HCT116 (cell line): Measurements from ENCODE around the gene CDH23. TPM values are rescaled to one million over a fixed set of nuclear protein-coding genes. Genes with fewer than 3 reads are reported as not detected.

Source experiments
- ATAC-seq: fragments of 200-7000 bp; cut with Tn5 transposase; 2 replicates; pipeline ENCODE4 v1.9.1; 2020; ENCODE audit warnings: mild to moderate bottlenecking, moderate library complexity
- BruUV-seq: library from RNA; stranded (reverse); fragments of 400-500 nt; replicated peaks from 2 replicates; lab custom pipeline; 2021; lab: Mats Ljungman, UMichigan
- CTCF ChIA-PET: fragments of 300-600 bp; sonication (Branson Sonifier 250); formaldehyde crosslinking; loops from one replicate; lab custom pipeline; 2021; ENCODE audit warnings: antibody characterized with exemption; lab: Charles Lee
- POLR2A ChIA-PET: fragments of 300-600, 350-600 bp; sonication (Branson Sonifier 250); formaldehyde crosslinking; loops from one replicate; lab custom pipeline; 2021; ENCODE audit warnings: antibody characterized with exemption; lab: Charles Lee
- RAD21 ChIA-PET, 2 experiments: fragments of 300-600 bp; sonication (Branson Sonifier 250); formaldehyde crosslinking; loops; one replicate each; lab custom pipeline; 2023; ENCODE audit warnings: low total read pairs in 2 of 2; ENCODE audit not compliant: uncharacterized antibody in 2 of 2, unreplicated experiment in 2 of 2, low non-redundant PET in 1 of 2; lab: Charles Lee
- DNase-seq: peaks from one replicate; pipeline ENCODE4 v3.0.0-alpha.2; 2010; ENCODE audit warnings: low read depth, low spot score
- H2AFZ ChIP-seq: fragments of 200-600 bp; shearing (Covaris generic), sonication (generic); 2 replicates; pipeline ENCODE4 v1.6.1; 2017; ENCODE audit warnings: low read depth, mixed run types, mixed read lengths, antibody characterized with exemption, low read length; ENCODE audit not compliant: poor library complexity, severe bottlenecking
- H3K27ac ChIP-seq: 2 replicates; pipeline ENCODE4 v1.5.1; 2012; ENCODE audit warnings: low read depth, low read length
- H3K27me3 ChIP-seq: fragments of 200-600 bp; sonication (generic); 2 replicates; pipeline ENCODE4 v1.6.1; 2016; ENCODE audit warnings: mixed run types, low read length, mixed read lengths; ENCODE audit not compliant: insufficient read depth
- H3K36me3 ChIP-seq, 2 experiments: fragments of 200-500 bp in 1 of 2; fragments of 200-600 bp in 1 of 2; sonication (Bioruptor generic) in 1 of 2; sonication (generic) in 1 of 2; 2 replicates each; pipeline versions ENCODE4 v1.5.1 to v1.6.1; 2014 to 2016; ENCODE audit warnings: low read length in 2 of 2, inconsistent platforms in 1 of 2, mixed read lengths in 1 of 2, mixed run types in 1 of 2; ENCODE audit not compliant: insufficient read depth in 2 of 2, control insufficient read depth in 1 of 2
- H3K4me1 ChIP-seq, 2 experiments: fragments of 200-600 bp in 1 of 2; sonication (generic) in 1 of 2; 2 replicates each; pipeline versions ENCODE4 v1.5.1 to v1.6.1; 2012 to 2017; ENCODE audit warnings: low read length in 2 of 2, inconsistent platforms in 1 of 2, mild to moderate bottlenecking in 1 of 2, mixed read lengths in 1 of 2, mixed run types in 1 of 2, moderate library complexity in 1 of 2; ENCODE audit not compliant: insufficient read depth in 2 of 2, control insufficient read depth in 1 of 2
- H3K4me2 ChIP-seq: fragments of 200-600 bp; sonication (generic); 2 replicates; pipeline ENCODE4 v1.6.1; 2017; ENCODE audit warnings: mixed run types, low read length, mixed read lengths
- H3K4me3 ChIP-seq, 2 experiments: fragments of 200-600 bp in 1 of 2; sonication (generic) in 1 of 2; replicated peaks in 1 of 2; 2 replicates each; pipeline ENCODE4 v1.5.1; 2011 to 2016; ENCODE audit warnings: low read length in 2 of 2, control low read depth in 1 of 2, low read depth in 1 of 2, mild to moderate bottlenecking in 1 of 2, mixed read lengths in 1 of 2, mixed run types in 1 of 2
- H3K79me2 ChIP-seq: fragments of 200-600 bp; sonication (generic); 2 replicates; pipeline ENCODE4 v1.6.1; 2017; ENCODE audit warnings: mild to moderate bottlenecking, mixed run types, low read length, moderate library complexity, mixed read lengths; ENCODE audit not compliant: insufficient read depth
- H3K9ac ChIP-seq: fragments of 200-600 bp; sonication (generic); 2 replicates; pipeline ENCODE4 v1.6.1; 2016; ENCODE audit warnings: low read length, mixed read lengths
- H3K9me2 ChIP-seq: fragments of 200-600 bp; sonication (generic), shearing (Covaris generic); 2 replicates; pipeline ENCODE4 v1.6.1; 2017; ENCODE audit warnings: mixed run types, mild to moderate bottlenecking, moderate library complexity; ENCODE audit not compliant: insufficient read depth
- H3K9me3 ChIP-seq, 2 experiments: fragments of 200-500 bp in 1 of 2; fragments of 200-600 bp in 1 of 2; sonication (Bioruptor generic) in 1 of 2; sonication (generic) in 1 of 2; 2 replicates each; pipeline ENCODE4 v1.6.1; 2014 to 2017; ENCODE audit warnings: low read length in 2 of 2, mixed read lengths in 2 of 2, inconsistent platforms in 1 of 2, low read depth in 1 of 2, mild to moderate bottlenecking in 1 of 2, mixed run types in 1 of 2, moderate library complexity in 1 of 2; ENCODE audit not compliant: control insufficient read depth in 1 of 2, insufficient read depth in 1 of 2
- H4K20me1 ChIP-seq: fragments of 200-600 bp; sonication (generic), shearing (Covaris generic); 2 replicates; pipeline ENCODE4 v1.6.1; 2017; ENCODE audit warnings: mixed run types, mild to moderate bottlenecking, moderate library complexity; ENCODE audit not compliant: insufficient read depth
- CBX3 ChIP-seq: IDR thresholded peaks from 2 replicates; pipeline ENCODE4 v1.6.1; 2012; ENCODE audit warnings: low read depth
- CEBPB ChIP-seq: IDR thresholded peaks from 2 replicates; pipeline ENCODE4 v1.6.1; 2012; ENCODE audit warnings: low read depth
- EGR1 ChIP-seq: IDR thresholded peaks from 2 replicates; pipeline ENCODE4 v1.6.1; 2012; ENCODE audit warnings: low read depth
- ELF1 ChIP-seq: IDR thresholded peaks from 2 replicates; pipeline ENCODE4 v1.6.1; 2012; ENCODE audit warnings: low read depth, borderline replicate concordance
- EZH2 ChIP-seq: fragments of 200-600 bp; sonication (generic); IDR thresholded peaks from 2 replicates; pipeline ENCODE4 v1.6.1; 2017; ENCODE audit warnings: antibody characterized with exemption, mixed run types
- JUND ChIP-seq: IDR thresholded peaks from 2 replicates; pipeline ENCODE4 v1.6.1; 2012
- POLR2A ChIP-seq: IDR thresholded peaks from 2 replicates; pipeline ENCODE4 v1.7.0; 2011; ENCODE audit warnings: borderline replicate concordance; ENCODE audit not compliant: insufficient read depth, insufficient read length; ENCODE audit errors: extremely low read depth
- POLR2AphosphoS5 ChIP-seq: IDR thresholded peaks from 2 replicates; pipeline ENCODE4 v1.6.1; 2011; ENCODE audit warnings: mild to moderate bottlenecking, low read depth, low read length, moderate library complexity
- RAD21 ChIP-seq: IDR thresholded peaks from 2 replicates; pipeline ENCODE4 v1.6.1; 2012; ENCODE audit warnings: low read depth, mild to moderate bottlenecking
- SIN3A ChIP-seq: IDR thresholded peaks from 2 replicates; pipeline ENCODE4 v1.6.1; 2012; ENCODE audit warnings: low read depth
- SP1 ChIP-seq: IDR thresholded peaks from 2 replicates; pipeline ENCODE4 v1.6.1; 2012; ENCODE audit warnings: low read depth
- SRF ChIP-seq: IDR thresholded peaks from 2 replicates; pipeline ENCODE4 v1.6.1; 2012; ENCODE audit warnings: low read depth
- YY1 ChIP-seq: IDR thresholded peaks from 2 replicates; pipeline ENCODE4 v1.6.1; 2011; ENCODE audit warnings: low read length, low read depth, moderate library complexity, mild to moderate bottlenecking; ENCODE audit not compliant: insufficient replicate concordance; ENCODE audit errors: extremely low read depth
- ZFX ChIP-seq: fragments of 450-650 bp; IDR thresholded peaks from 2 replicates; pipeline ENCODE4 v1.6.1; 2017
- ZNF274 ChIP-seq: fragments of 200-500 bp; sonication (Bioruptor generic); IDR thresholded peaks from 2 replicates; pipeline ENCODE4 v1.6.1; 2014; ENCODE audit warnings: mild to moderate bottlenecking, low read depth, low read length, inconsistent platforms
- intact Hi-C: fragments of 100-400 bp; cut with micrococcal nuclease; formaldehyde crosslinking; loops from 2 replicates; pipeline ENCODE4 v1.10.0; 2022
- total RNA-seq: library from RNA; stranded (reverse); gene quantifications from one replicate; pipeline ENCODE4 v1.2.1, GENCODE V29; 2021; ENCODE audit not compliant: unreplicated experiment
- TF ChIP-seq, protein P1 (sequence below): IDR thresholded peaks from 2 replicates; pipeline ENCODE4 v1.6.1; 2012
- TF ChIP-seq, protein P2 (sequence below): IDR thresholded peaks from 2 replicates; pipeline ENCODE4 v1.6.1; 2012; ENCODE audit warnings: low read depth
- TF ChIP-seq, protein P3 (sequence below): IDR thresholded peaks from 2 replicates; pipeline ENCODE4 v1.6.1; 2012
- TF ChIP-seq, protein P4 (sequence below), 3 experiments: fragments of 200-600 bp in 1 of 3; sonication (generic) in 1 of 3; IDR thresholded peaks in 2 of 3; conservative IDR thresholded peaks in 1 of 3; 2 replicates each; pipeline ENCODE4 v1.5.1; 2012 to 2017; ENCODE audit warnings: low read depth in 2 of 3, low read length in 2 of 3, antibody characterized with exemption in 1 of 3, borderline replicate concordance in 1 of 3, control low read depth in 1 of 3, mild to moderate bottlenecking in 1 of 3, mixed read lengths in 1 of 3, mixed run types in 1 of 3, moderate library complexity in 1 of 3; ENCODE audit not compliant: insufficient read depth in 1 of 3

CDH23 gene
- total RNA-seq, 1 experiment from 2014 or later = not detected

DNA sequence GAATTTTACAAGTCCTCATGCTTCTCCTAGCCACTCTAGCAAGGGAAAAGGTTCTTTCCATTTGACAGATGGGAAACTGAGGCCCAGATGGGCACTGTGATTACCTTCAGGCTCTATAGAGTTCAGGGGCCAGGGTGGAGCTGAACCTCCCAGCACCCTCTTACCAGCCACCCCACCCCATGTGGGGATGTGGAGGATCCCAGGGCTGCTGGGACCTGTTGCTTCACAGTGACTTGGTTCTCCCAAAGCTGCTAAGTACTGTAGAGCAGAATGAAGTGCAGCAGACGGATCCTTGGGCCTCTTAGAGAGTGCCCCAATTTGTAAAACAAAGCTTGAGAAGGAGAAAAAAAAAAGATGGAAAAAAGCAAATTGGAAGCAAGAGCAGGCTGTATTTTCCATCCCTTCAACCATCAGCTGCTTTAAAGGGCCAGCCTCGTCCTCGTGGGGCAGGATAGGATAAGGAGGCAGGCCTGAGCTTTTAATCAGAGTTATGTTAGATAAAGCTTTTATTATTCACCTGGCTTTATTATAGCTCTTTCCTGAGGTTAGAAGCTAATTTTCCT lies 147.0 kb downstream of the CDH23 start:
- ChIA-PET CTCF (no interaction called here), RAD21 (no interaction called here), POLR2A (no interaction called here)
- H3K9me3 ChIP-seq = no peaks in the 10 kb centered on the region
- ATAC-seq (no peak), DNase-seq (no peak)
- TF ChIP-seq SIN3A = no peak
- TF ChIP-seq, protein P1, sequence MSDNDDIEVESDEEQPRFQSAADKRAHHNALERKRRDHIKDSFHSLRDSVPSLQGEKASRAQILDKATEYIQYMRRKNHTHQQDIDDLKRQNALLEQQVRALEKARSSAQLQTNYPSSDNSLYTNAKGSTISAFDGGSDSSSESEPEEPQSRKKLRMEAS = no peak
- no peak for TF ChIP-seq ELF1
- TF ChIP-seq, protein P2, sequence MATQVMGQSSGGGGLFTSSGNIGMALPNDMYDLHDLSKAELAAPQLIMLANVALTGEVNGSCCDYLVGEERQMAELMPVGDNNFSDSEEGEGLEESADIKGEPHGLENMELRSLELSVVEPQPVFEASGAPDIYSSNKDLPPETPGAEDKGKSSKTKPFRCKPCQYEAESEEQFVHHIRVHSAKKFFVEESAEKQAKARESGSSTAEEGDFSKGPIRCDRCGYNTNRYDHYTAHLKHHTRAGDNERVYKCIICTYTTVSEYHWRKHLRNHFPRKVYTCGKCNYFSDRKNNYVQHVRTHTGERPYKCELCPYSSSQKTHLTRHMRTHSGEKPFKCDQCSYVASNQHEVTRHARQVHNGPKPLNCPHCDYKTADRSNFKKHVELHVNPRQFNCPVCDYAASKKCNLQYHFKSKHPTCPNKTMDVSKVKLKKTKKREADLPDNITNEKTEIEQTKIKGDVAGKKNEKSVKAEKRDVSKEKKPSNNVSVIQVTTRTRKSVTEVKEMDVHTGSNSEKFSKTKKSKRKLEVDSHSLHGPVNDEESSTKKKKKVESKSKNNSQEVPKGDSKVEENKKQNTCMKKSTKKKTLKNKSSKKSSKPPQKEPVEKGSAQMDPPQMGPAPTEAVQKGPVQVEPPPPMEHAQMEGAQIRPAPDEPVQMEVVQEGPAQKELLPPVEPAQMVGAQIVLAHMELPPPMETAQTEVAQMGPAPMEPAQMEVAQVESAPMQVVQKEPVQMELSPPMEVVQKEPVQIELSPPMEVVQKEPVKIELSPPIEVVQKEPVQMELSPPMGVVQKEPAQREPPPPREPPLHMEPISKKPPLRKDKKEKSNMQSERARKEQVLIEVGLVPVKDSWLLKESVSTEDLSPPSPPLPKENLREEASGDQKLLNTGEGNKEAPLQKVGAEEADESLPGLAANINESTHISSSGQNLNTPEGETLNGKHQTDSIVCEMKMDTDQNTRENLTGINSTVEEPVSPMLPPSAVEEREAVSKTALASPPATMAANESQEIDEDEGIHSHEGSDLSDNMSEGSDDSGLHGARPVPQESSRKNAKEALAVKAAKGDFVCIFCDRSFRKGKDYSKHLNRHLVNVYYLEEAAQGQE = no peak
- no peak for TF ChIP-seq JUND
- TF ChIP-seq POLR2AphosphoS5 = no peak
- TF ChIP-seq, protein P3, sequence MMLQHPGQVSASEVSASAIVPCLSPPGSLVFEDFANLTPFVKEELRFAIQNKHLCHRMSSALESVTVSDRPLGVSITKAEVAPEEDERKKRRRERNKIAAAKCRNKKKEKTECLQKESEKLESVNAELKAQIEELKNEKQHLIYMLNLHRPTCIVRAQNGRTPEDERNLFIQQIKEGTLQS = no peak
- TF ChIP-seq CEBPB = no peak
- no peak for TF ChIP-seq ZNF274
- no peak for TF ChIP-seq ZFX
- no peak for TF ChIP-seq CBX3
- no peak for TF ChIP-seq EZH2
- TF ChIP-seq YY1 = no peak
- TF ChIP-seq SP1 = no peak
- no peak for TF ChIP-seq POLR2A
- no peak for TF ChIP-seq SRF
- no peak for TF ChIP-seq EGR1
- TF ChIP-seq, protein P4, sequence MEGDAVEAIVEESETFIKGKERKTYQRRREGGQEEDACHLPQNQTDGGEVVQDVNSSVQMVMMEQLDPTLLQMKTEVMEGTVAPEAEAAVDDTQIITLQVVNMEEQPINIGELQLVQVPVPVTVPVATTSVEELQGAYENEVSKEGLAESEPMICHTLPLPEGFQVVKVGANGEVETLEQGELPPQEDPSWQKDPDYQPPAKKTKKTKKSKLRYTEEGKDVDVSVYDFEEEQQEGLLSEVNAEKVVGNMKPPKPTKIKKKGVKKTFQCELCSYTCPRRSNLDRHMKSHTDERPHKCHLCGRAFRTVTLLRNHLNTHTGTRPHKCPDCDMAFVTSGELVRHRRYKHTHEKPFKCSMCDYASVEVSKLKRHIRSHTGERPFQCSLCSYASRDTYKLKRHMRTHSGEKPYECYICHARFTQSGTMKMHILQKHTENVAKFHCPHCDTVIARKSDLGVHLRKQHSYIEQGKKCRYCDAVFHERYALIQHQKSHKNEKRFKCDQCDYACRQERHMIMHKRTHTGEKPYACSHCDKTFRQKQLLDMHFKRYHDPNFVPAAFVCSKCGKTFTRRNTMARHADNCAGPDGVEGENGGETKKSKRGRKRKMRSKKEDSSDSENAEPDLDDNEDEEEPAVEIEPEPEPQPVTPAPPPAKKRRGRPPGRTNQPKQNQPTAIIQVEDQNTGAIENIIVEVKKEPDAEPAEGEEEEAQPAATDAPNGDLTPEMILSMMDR (IDR thresholded peaks at IDR 0.05 in 2 of 3, conservative IDR thresholded peaks at IDR 0.05 in 1 of 3; ENCODE audit: borderline replicate concordance in 1 of 3, insufficient read depth in 1 of 3, low read depth in 2 of 3, low read length in 2 of 3) = no peak
- no peak for TF ChIP-seq RAD21
- H3K4me1 ChIP-seq = no peaks in the 10 kb centered on the region
- H4K20me1 ChIP-seq = no peaks in the 10 kb centered on the region
- BruUV-seq = no TSS peak
- H3K27me3 ChIP-seq = peaks cover 11% of the 10 kb centered on the region; the same call in 1 of the 2 replicates
- no peak overlapping the region for H3K4me3 ChIP-seq
- no peaks in the 10 kb centered on the region for H3K9me2 ChIP-seq
- no peaks in the 10 kb centered on the region for H3K36me3 ChIP-seq
- intact Hi-C loops = no loop called here
- H2AFZ ChIP-seq = no peak overlapping the region
- H3K27ac ChIP-seq = no peak overlapping the region
- H3K4me2 ChIP-seq = no peak overlapping the region
- H3K79me2 ChIP-seq = no peaks in the 10 kb centered on the region
- H3K9ac ChIP-seq = no peak overlapping the region
